ENCODE data around the gene TMEM232.
"Not testable (repeated sequence)": the region's sequence is repeated elsewhere in the genome, so short reads cannot be mapped to it uniquely, and the experiment has no call there.

The TMEM232 gene

DNA sequence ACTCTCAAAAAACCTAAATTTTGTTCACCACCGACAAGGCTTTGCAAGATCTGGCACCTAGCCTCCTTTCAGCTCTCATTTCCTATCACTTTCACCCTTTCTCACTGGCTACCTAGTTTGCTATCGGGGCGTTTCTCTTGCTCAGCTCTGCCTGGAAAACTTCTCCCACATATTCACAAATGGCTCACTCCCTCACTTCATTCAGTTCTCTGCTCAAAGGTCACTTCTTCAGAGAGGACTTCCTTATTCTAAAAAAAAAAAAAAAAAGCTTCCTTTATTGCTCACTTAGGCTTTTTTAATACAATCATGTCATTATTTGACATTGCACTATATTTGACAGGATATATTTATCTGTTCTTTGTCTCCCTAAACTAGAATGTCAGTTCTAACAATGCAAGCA, 10.3 kb upstream of the TMEM232 start:
- in situ Hi-C loops (cut with HindIII; ENCODE audit: low sequenced_read_pairs) = no loop called here
- TF ChIP-seq, protein P1, sequence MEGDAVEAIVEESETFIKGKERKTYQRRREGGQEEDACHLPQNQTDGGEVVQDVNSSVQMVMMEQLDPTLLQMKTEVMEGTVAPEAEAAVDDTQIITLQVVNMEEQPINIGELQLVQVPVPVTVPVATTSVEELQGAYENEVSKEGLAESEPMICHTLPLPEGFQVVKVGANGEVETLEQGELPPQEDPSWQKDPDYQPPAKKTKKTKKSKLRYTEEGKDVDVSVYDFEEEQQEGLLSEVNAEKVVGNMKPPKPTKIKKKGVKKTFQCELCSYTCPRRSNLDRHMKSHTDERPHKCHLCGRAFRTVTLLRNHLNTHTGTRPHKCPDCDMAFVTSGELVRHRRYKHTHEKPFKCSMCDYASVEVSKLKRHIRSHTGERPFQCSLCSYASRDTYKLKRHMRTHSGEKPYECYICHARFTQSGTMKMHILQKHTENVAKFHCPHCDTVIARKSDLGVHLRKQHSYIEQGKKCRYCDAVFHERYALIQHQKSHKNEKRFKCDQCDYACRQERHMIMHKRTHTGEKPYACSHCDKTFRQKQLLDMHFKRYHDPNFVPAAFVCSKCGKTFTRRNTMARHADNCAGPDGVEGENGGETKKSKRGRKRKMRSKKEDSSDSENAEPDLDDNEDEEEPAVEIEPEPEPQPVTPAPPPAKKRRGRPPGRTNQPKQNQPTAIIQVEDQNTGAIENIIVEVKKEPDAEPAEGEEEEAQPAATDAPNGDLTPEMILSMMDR (IDR thresholded peaks at IDR 0.05; ENCODE audit: low read depth, low read length) = no peak
- no peak overlapping the region for H3K4me3 ChIP-seq (ENCODE audit: low read depth, low read length)
- no peak for DNase-seq (ENCODE audit: low read depth, low spot score)

DNA sequence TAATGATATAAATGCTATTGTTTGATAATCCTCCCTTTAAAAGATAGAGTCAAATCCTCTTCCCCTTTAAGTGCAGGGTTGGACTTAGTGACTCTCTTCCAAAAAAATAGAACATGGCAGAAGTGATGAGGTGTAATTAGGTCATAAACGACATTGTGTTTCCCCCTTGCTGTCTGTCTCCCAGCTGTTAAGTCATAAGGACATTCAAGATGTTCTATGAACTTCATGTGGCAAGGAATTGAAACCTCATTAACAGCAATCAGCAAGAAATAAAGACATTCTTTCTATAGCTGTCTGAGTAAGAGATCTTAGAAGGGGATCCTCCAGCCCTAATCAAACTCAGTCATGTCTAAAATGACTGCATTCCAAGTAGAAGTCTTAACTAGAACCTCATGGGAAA, 9.1 kb upstream of the TMEM232 start:
- no peak overlapping the region for H3K4me3 ChIP-seq (ENCODE audit: low read depth, low read length)
- TF ChIP-seq, protein P1 (IDR thresholded peaks at IDR 0.05; ENCODE audit: low read depth, low read length) = no peak
- no peak for DNase-seq (ENCODE audit: low read depth, low spot score)
- in situ Hi-C loops (cut with HindIII; ENCODE audit: low sequenced_read_pairs) = no loop called here

DNA sequence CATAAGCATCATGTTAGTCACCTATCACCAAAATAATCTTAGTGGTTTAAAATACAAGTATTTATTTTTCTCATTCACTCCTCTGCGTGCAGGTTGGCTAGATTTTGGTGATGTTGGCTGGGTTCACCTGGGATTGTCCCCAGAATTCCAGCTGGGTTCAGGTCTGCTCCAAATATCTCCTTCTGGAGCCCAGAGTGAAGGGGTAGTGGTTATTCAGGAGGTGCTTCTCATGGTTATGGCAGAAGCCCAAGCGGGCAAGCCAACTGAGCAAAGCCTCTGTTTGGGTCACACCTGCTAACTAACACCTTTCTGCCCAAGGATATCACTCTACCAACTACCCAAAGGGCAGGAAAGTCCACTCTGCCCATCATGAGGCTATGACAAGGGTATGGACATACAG, 7.6 kb upstream of the TMEM232 start:
- in situ Hi-C loops (cut with HindIII; ENCODE audit: low sequenced_read_pairs) = no loop called here
- no peak overlapping the region for H3K4me3 ChIP-seq (ENCODE audit: low read depth, low read length)
- DNase-seq (ENCODE audit: low read depth, low spot score) = no peak
- TF ChIP-seq, protein P1 (IDR thresholded peaks at IDR 0.05; ENCODE audit: low read depth, low read length) = no peak

GRCh38 chr5:110731499-110731898, 5.0 kb upstream of the TMEM232 start:
- in situ Hi-C loops (cut with HindIII; ENCODE audit: low sequenced_read_pairs); DNase-seq (ENCODE audit: low read depth, low spot score); H3K4me3 ChIP-seq (ENCODE audit: low read depth, low read length): not testable (repeated sequence)

DNA sequence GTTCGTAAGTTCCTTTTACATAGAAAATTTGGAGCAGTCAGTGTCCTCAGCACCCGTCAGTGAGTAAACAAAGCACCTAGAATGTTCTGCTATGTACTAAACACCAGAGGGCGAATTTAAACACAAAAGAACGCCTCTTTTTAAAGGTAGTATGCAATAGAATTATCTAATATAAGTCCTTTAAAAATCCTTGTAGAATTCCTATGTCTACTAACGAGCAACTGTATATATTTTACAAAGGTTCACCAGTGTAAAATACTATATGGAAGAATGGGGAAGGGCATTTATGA, 499 bp upstream of the TMEM232 start:
- H3K4me3 ChIP-seq (ENCODE audit: low read depth, low read length) = peak overlapping the region; percentile 38
- no peak for DNase-seq (ENCODE audit: low read depth, low spot score)
- TF ChIP-seq, protein P1 (IDR thresholded peaks at IDR 0.05; ENCODE audit: low read depth, low read length) = peak; percentile 16
- in situ Hi-C loops (cut with HindIII; ENCODE audit: low sequenced_read_pairs) = no loop called here

GRCh38 chr5:110718311-110718710, 8.2 kb downstream of the TMEM232 start:
- TF ChIP-seq, protein P1 (IDR thresholded peaks at IDR 0.05; ENCODE audit: low read depth, low read length) = no peak
- in situ Hi-C loops (cut with HindIII; ENCODE audit: low sequenced_read_pairs) = no loop called here
- DNase-seq (ENCODE audit: low read depth, low spot score) = no peak
- H3K4me3 ChIP-seq (ENCODE audit: low read depth, low read length) = no peak overlapping the region

DNA sequence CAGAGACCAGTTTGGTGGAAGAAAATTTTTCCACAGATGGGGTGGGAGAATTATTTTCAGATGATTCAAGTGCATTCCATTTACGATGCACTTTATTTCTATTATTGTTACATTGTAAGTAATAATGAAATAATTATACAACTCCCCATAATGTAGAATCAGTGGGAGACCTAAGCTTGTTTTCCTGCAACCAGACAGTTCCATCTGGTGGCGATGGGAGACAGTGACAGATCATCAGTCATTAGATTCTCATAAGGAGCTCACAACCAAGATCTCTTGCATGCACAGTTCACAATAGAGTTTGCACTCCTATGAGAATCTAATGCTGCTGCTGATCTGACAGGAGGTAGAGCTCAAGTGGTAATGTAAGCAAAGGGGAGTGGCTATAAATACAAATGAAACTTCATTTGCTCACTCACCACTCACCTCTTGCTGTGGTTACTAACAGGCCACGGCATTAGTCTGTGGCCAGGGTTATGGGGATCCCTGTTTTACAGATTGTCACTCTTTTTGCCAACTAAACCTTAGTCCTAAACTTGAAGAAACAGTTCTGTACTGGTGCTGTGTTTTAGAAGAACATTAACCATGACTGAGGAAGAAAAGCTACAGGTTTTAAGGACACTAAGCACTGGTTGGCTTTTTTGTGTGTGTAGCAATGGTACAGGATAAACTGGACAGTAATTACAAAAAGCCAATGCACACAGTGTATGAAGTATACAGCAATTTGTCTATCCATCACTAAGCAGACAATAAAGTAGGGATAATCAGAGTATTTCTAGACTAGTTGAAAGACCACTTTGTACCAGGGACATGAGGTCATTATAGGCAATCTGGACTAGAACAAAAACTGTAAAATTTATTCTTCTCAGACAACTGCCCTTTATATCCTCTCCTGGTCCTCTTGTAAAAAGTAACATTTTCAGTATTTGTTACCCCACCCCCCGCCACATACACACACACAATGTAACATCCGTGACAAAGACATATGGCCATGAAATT, 9.9 kb downstream of the TMEM232 start:
- DNase-seq (ENCODE audit: low read depth, low spot score) = no peak

More for the DNA sequence above, 9.9 kb downstream of the TMEM232 start:
- in situ Hi-C loops (cut with HindIII; ENCODE audit: low sequenced_read_pairs) = no loop called here
- no peak overlapping the region for H3K4me3 ChIP-seq (ENCODE audit: low read depth, low read length)
- TF ChIP-seq, protein P1 (IDR thresholded peaks at IDR 0.05; ENCODE audit: low read depth, low read length) = no peak
